HEK293 (cell line): ENCODE measurements around the gene TANGO2.
A peak's percentile ranks its signal among the peaks of the same experiment; 100 is the strongest.

ENCODE experiments used
- GLIS1 ChIP-seq: fragments of 450-650 bp; formaldehyde crosslinking; IDR thresholded peaks from 2 replicates; pipeline ENCODE4 v1.5.1; 2016; ENCODE audit warnings: missing biosample characterization, missing genetic modification characterization
- KLF1 ChIP-seq: fragments of 450-650 bp; formaldehyde crosslinking; IDR thresholded peaks from 2 replicates; pipeline ENCODE4 v1.5.1; 2016; ENCODE audit warnings: missing biosample characterization, missing genetic modification characterization
- KLF17 ChIP-seq: fragments of 450-650 bp; formaldehyde crosslinking; IDR thresholded peaks from 2 replicates; pipeline ENCODE4 v1.5.1; 2016; ENCODE audit warnings: missing biosample characterization, missing genetic modification characterization
- KLF9 ChIP-seq: fragments of 450-650 bp; formaldehyde crosslinking; IDR thresholded peaks from 2 replicates; pipeline ENCODE4 v1.5.1; 2016; ENCODE audit warnings: missing biosample characterization, missing genetic modification characterization, low read depth
- PATZ1 ChIP-seq: fragments of 450-650 bp; formaldehyde crosslinking; IDR thresholded peaks from 2 replicates; pipeline ENCODE4 v1.5.1; 2016; ENCODE audit warnings: missing biosample characterization, missing genetic modification characterization
- PRDM1 ChIP-seq: fragments of 450-650 bp; formaldehyde crosslinking; IDR thresholded peaks from 2 replicates; pipeline ENCODE4; 2016; ENCODE audit warnings: missing biosample characterization, missing genetic modification characterization
- SP7 ChIP-seq: fragments of 450-650 bp; formaldehyde crosslinking; IDR thresholded peaks from 2 replicates; pipeline ENCODE4 v1.5.1; 2016; ENCODE audit warnings: missing biosample characterization, missing genetic modification characterization
- ZBTB7A ChIP-seq: fragments of 450-650 bp; formaldehyde crosslinking; IDR thresholded peaks from 2 replicates; pipeline ENCODE4 v1.5.1; 2016; ENCODE audit warnings: low read depth, missing biosample characterization, missing genetic modification characterization
- ZBTB8A ChIP-seq: fragments of 450-650 bp; formaldehyde crosslinking; IDR thresholded peaks from 2 replicates; pipeline ENCODE4 v1.5.1; 2016; ENCODE audit warnings: missing biosample characterization, missing genetic modification characterization
- ZIC2 ChIP-seq: fragments of 450-650 bp; formaldehyde crosslinking; IDR thresholded peaks from 2 replicates; pipeline ENCODE4 v1.5.1; 2016; ENCODE audit warnings: missing biosample characterization, missing genetic modification characterization
- ZNF157 ChIP-seq: fragments of 450-650 bp; formaldehyde crosslinking; IDR thresholded peaks from 2 replicates; pipeline ENCODE4 v1.5.1; 2016; ENCODE audit warnings: missing biosample characterization, missing genetic modification characterization
- ZNF18 ChIP-seq: fragments of 450-650 bp; formaldehyde crosslinking; IDR thresholded peaks from 2 replicates; pipeline ENCODE4 v1.5.1; 2016; ENCODE audit warnings: missing biosample characterization, missing genetic modification characterization
- ZNF19 ChIP-seq: fragments of 450-650 bp; formaldehyde crosslinking; IDR thresholded peaks from 2 replicates; pipeline ENCODE4; 2016; ENCODE audit warnings: missing biosample characterization, missing genetic modification characterization, low read depth
- ZNF214 ChIP-seq: fragments of 450-650 bp; formaldehyde crosslinking; IDR thresholded peaks from 2 replicates; pipeline ENCODE4 v1.5.1; 2017; ENCODE audit warnings: missing biosample characterization, mild to moderate bottlenecking, missing genetic modification characterization, borderline replicate concordance
- ZNF248 ChIP-seq: fragments of 450-650 bp; formaldehyde crosslinking; IDR thresholded peaks from 2 replicates; pipeline ENCODE4 v1.5.1; 2017; ENCODE audit warnings: missing biosample characterization, missing genetic modification characterization
- ZNF302 ChIP-seq: fragments of 450-650 bp; formaldehyde crosslinking; IDR thresholded peaks from 2 replicates; pipeline ENCODE4 v1.5.1; 2016; ENCODE audit warnings: missing biosample characterization, missing genetic modification characterization, low read depth
- ZNF341 ChIP-seq: fragments of 450-650 bp; formaldehyde crosslinking; IDR thresholded peaks from 2 replicates; pipeline ENCODE4; 2016; ENCODE audit warnings: low read depth, missing biosample characterization, missing genetic modification characterization
- ZNF37A ChIP-seq: fragments of 450-650 bp; IDR thresholded peaks from 2 replicates; pipeline ENCODE4 v1.5.1; 2018; ENCODE audit warnings: missing biosample characterization, missing genetic modification characterization
- ZNF488 ChIP-seq: fragments of 450-650 bp; formaldehyde crosslinking; IDR thresholded peaks from 2 replicates; pipeline ENCODE4 v1.5.1; 2016; ENCODE audit warnings: missing biosample characterization, missing genetic modification characterization
- ZNF501 ChIP-seq: fragments of 450-650 bp; formaldehyde crosslinking; IDR thresholded peaks from 2 replicates; pipeline ENCODE4 v1.5.1; 2016; ENCODE audit warnings: missing biosample characterization, missing genetic modification characterization
- ZNF529 ChIP-seq: fragments of 450-650 bp; formaldehyde crosslinking; IDR thresholded peaks from 2 replicates; pipeline ENCODE4 v1.5.1; 2017; ENCODE audit warnings: missing genetic modification characterization, missing biosample characterization; ENCODE audit not compliant: insufficient replicate concordance
- ZNF530 ChIP-seq: fragments of 450-650 bp; formaldehyde crosslinking; IDR thresholded peaks from 2 replicates; pipeline ENCODE4 v1.5.1; 2016; ENCODE audit warnings: low read depth, missing biosample characterization, missing genetic modification characterization
- ZNF560 ChIP-seq: fragments of 450-650 bp; formaldehyde crosslinking; IDR thresholded peaks from 2 replicates; pipeline ENCODE4 v1.5.1; 2017; ENCODE audit warnings: missing biosample characterization, missing genetic modification characterization, borderline replicate concordance
- ZNF658 ChIP-seq: fragments of 450-650 bp; formaldehyde crosslinking; IDR thresholded peaks from 2 replicates; pipeline ENCODE4; 2016; ENCODE audit warnings: missing biosample characterization, missing genetic modification characterization
- ZNF664 ChIP-seq: fragments of 450-650 bp; formaldehyde crosslinking; IDR thresholded peaks from 2 replicates; pipeline ENCODE4 v1.5.1; 2016; ENCODE audit warnings: missing biosample characterization, missing genetic modification characterization
- ZNF791 ChIP-seq: fragments of 450-650 bp; formaldehyde crosslinking; IDR thresholded peaks from 2 replicates; pipeline ENCODE4 v1.5.1; 2016; ENCODE audit warnings: missing biosample characterization, missing genetic modification characterization
- ZNF792 ChIP-seq: fragments of 450-650 bp; formaldehyde crosslinking; IDR thresholded peaks from 2 replicates; pipeline ENCODE4 v1.5.1; 2016; ENCODE audit warnings: missing biosample characterization, missing genetic modification characterization
- ZNF830 ChIP-seq: fragments of 450-650 bp; IDR thresholded peaks from 2 replicates; pipeline ENCODE4 v1.5.0; 2018; ENCODE audit warnings: missing biosample characterization, missing genetic modification characterization, low read depth, mild to moderate bottlenecking, moderate library complexity
- ZSCAN23 ChIP-seq: fragments of 450-650 bp; formaldehyde crosslinking; IDR thresholded peaks from 2 replicates; pipeline ENCODE4 v1.5.1; 2016; ENCODE audit warnings: missing biosample characterization, missing genetic modification characterization

Gene TANGO2

GRCh38 chr22:19974935-19975706, 45.8 kb upstream of the TANGO2 start (continued):
- TF ChIP-seq SP7 (tag by site-specific recombination) (0 out of 2 replicates have a peak, but pooled peaks have one; percentile 58), ZIC2 (tag by site-specific recombination) (peak; percentile 100), ZNF488 (no peak), ZNF341 (tag by site-specific recombination) (peak; percentile 88), ZNF501 (tag by site-specific recombination) (no peak), ZNF664 (no peak), ZNF19 (no peak), ZNF37A (tag by site-specific recombination) (no peak), ZNF157 (tag by site-specific recombination) (no peak), ZBTB8A (peak; percentile 51), PATZ1 (tag by site-specific recombination) (peak; percentile 51; the same call in 1 of the 2 replicates), ZNF214 (tag by site-specific recombination) (no peak), PRDM1 (tag by site-specific recombination) (no peak), ZNF530 (tag by site-specific recombination) (no peak), ZNF302 (no peak), ZSCAN23 (tag by site-specific recombination) (no peak), ZNF791 (tag by site-specific recombination) (no peak), ZNF792 (no peak), KLF1 (no peak), ZNF830 (tag by site-specific recombination) (no peak), ZNF560 (no peak), KLF9 (tag by site-specific recombination) (no peak), ZNF18 (tag by site-specific recombination) (no peak), ZNF248 (tag by site-specific recombination) (no peak), ZNF529 (tag by site-specific recombination) (no peak), ZNF658 (no peak), GLIS1 (tag by site-specific recombination) (peak; percentile 78), ZBTB7A (tag by site-specific recombination) (no peak), KLF17 (tag by site-specific recombination) (0 out of 2 replicates have a peak, but pooled peaks have one; percentile 19)
